ENCODE measurements around the gene GSTCD. TPM values are rescaled to one million over a fixed set of nuclear protein-coding genes. Genes with fewer than 3 reads are reported as not detected.
"Not testable (repeated sequence)": the region's sequence is repeated elsewhere in the genome, so short reads cannot be mapped to it uniquely, and the experiment has no call there.

Gene GSTCD
- total and polyA plus RNA-seq, 4 donors = 1.5 to 17.9 (median 8.4) TPM

GRCh38 chr4:105851196-105851595 is 142.6 kb downstream of the GSTCD start:
- H3K4me1 ChIP-seq (ENCODE audit: control insufficient read depth in 5 of 5, insufficient read depth in 5 of 5, low read length in 5 of 5) = no peaks in the 10 kb centered on the region
- H3K9ac ChIP-seq (ENCODE audit: insufficient read depth in 1 of 2, low read length in 2 of 2) = no peak overlapping the region
- DNase-seq (no peak), ATAC-seq (ENCODE audit: insufficient read depth, low FRiP score) (no peak)
- 88 to 97% methylated on average over 3 of the region's 3 CpGs for WGBS, 2 donors
- no peaks in the 10 kb centered on the region for H3K27me3 ChIP-seq (ENCODE audit: control insufficient read depth in 3 of 3, insufficient read depth in 3 of 3, low read length in 2 of 3)
- H3K9me3 ChIP-seq (ENCODE audit: control insufficient read depth in 4 of 4, insufficient read depth in 3 of 4, low read length in 3 of 4) = peaks cover 0 to 4% (median 0%) of the 10 kb centered on the region in 4 donors
- H3K36me3 ChIP-seq (ENCODE audit: control insufficient read depth in 4 of 4, insufficient read depth in 4 of 4, low read length in 4 of 4) = no peaks in the 10 kb centered on the region
- H3K4me3 ChIP-seq = no peak overlapping the region
- H3K27ac ChIP-seq (ENCODE audit: low read depth in 1 of 2, low read length in 1 of 2) = no peak overlapping the region
- TF ChIP-seq, protein P1, sequence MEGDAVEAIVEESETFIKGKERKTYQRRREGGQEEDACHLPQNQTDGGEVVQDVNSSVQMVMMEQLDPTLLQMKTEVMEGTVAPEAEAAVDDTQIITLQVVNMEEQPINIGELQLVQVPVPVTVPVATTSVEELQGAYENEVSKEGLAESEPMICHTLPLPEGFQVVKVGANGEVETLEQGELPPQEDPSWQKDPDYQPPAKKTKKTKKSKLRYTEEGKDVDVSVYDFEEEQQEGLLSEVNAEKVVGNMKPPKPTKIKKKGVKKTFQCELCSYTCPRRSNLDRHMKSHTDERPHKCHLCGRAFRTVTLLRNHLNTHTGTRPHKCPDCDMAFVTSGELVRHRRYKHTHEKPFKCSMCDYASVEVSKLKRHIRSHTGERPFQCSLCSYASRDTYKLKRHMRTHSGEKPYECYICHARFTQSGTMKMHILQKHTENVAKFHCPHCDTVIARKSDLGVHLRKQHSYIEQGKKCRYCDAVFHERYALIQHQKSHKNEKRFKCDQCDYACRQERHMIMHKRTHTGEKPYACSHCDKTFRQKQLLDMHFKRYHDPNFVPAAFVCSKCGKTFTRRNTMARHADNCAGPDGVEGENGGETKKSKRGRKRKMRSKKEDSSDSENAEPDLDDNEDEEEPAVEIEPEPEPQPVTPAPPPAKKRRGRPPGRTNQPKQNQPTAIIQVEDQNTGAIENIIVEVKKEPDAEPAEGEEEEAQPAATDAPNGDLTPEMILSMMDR (IDR thresholded peaks at IDR 0.05; ENCODE audit: control extremely low read depth, extremely low read depth) = no peak

DNA sequence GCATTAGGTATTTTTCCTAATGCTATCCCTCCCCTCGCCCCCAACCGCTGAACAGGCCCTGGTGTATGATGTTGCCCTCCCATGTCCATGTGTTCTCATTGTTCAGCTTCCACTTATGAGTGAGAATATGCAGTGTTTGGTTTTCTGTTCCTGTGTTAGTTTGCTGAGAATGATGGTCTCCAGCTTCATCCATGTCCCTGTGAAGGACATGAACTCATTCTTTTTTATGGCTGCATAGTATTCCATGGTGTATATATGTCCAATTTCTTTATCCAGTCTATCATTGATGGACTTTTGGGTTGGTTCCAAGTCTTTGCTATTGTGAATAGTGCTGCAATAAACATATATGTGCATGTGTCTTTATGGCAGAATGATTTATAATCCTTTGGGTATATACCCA is 143.6 kb downstream of the GSTCD start:
- not testable (repeated sequence) for H3K4me3 ChIP-seq; ATAC-seq (ENCODE audit: insufficient read depth, low FRiP score); H3K4me1 ChIP-seq (ENCODE audit: control insufficient read depth in 5 of 5, insufficient read depth in 5 of 5, low read length in 5 of 5); H3K27me3 ChIP-seq (ENCODE audit: control insufficient read depth in 3 of 3, insufficient read depth in 3 of 3, low read length in 2 of 3); DNase-seq; H3K27ac ChIP-seq (ENCODE audit: low read depth in 1 of 2, low read length in 1 of 2); H3K9me3 ChIP-seq (ENCODE audit: control insufficient read depth in 4 of 4, insufficient read depth in 3 of 4, low read length in 3 of 4); H3K36me3 ChIP-seq (ENCODE audit: control insufficient read depth in 4 of 4, insufficient read depth in 4 of 4, low read length in 4 of 4); H3K9ac ChIP-seq (ENCODE audit: insufficient read depth in 1 of 2, low read length in 2 of 2)
- WGBS, 2 donors = 94 to 98% methylated on average over 2 of the region's 2 CpGs

- no peak for ATAC-seq (ENCODE audit: insufficient read depth, low FRiP score)
- Histone ChIP-seq H3K27ac (ENCODE audit: low read depth in 1 of 2, low read length in 1 of 2) (no peak overlapping the region), H3K9me3 (ENCODE audit: control insufficient read depth in 4 of 4, insufficient read depth in 3 of 4, low read length in 3 of 4) (peaks cover 0 to 7% (median 2%) of the 10 kb centered on the region in 4 donors), H3K36me3 (ENCODE audit: control insufficient read depth in 4 of 4, insufficient read depth in 4 of 4, low read length in 4 of 4) (no peaks in the 10 kb centered on the region), H3K4me1 (ENCODE audit: control insufficient read depth in 5 of 5, insufficient read depth in 5 of 5, low read length in 5 of 5) (no peaks in the 10 kb centered on the region), H3K4me3 (no peak overlapping the region), H3K9ac (ENCODE audit: insufficient read depth in 1 of 2, low read length in 2 of 2) (no peak overlapping the region), H3K27me3 (ENCODE audit: control insufficient read depth in 3 of 3, insufficient read depth in 3 of 3, low read length in 2 of 3) (no peaks in the 10 kb centered on the region)
- DNase-seq = no peak
- TF ChIP-seq, protein P1 (IDR thresholded peaks at IDR 0.05; ENCODE audit: control extremely low read depth, extremely low read depth) = no peak
- 94 to 96% methylated on average over 10 of the region's 10 CpGs for WGBS, 2 donors
These were observed 150.0 kb downstream of the GSTCD start for GRCh38 chr4:105858466-105859040.

GRCh38 chr4:105859233-105859632 is 150.6 kb downstream of the GSTCD start:
- ATAC-seq (ENCODE audit: insufficient read depth, low FRiP score) (no peak), DNase-seq (no peak)
- Histone ChIP-seq H3K4me3 (no peak overlapping the region), H3K9me3 (ENCODE audit: control insufficient read depth in 4 of 4, insufficient read depth in 3 of 4, low read length in 3 of 4) (peaks cover 0 to 7% (median 2%) of the 10 kb centered on the region in 4 donors), H3K4me1 (ENCODE audit: control insufficient read depth in 5 of 5, insufficient read depth in 5 of 5, low read length in 5 of 5) (no peaks in the 10 kb centered on the region), H3K27me3 (ENCODE audit: control insufficient read depth in 3 of 3, insufficient read depth in 3 of 3, low read length in 2 of 3) (no peaks in the 10 kb centered on the region), H3K27ac (ENCODE audit: low read depth in 1 of 2, low read length in 1 of 2) (no peak overlapping the region), H3K36me3 (ENCODE audit: control insufficient read depth in 4 of 4, insufficient read depth in 4 of 4, low read length in 4 of 4) (no peaks in the 10 kb centered on the region), H3K9ac (ENCODE audit: insufficient read depth in 1 of 2, low read length in 2 of 2) (no peak overlapping the region)
- 37 to 74% methylated on average over 1 of the region's 1 CpG for WGBS, 2 donors
- TF ChIP-seq, protein P1 (IDR thresholded peaks at IDR 0.05; ENCODE audit: control extremely low read depth, extremely low read depth) = no peak

All from lung (tissue), 12 donors.